Measurements from ENCODE around the gene EFNA1.

- TF ChIP-seq GATA3 (IDR thresholded peaks at IDR 0.05; ENCODE audit: low read depth, low read length) (no peak), GATA2 (IDR thresholded peaks at IDR 0.05; ENCODE audit: low read depth, low read length) (no peak)
Measured at GRCh38 chr1:155158991-155159390, 31.3 kb downstream of the EFNA1 start.

Data from SH-SY5Y (cell line).